ENCODE results near the gene MUL1. TPM values are rescaled to one million over a fixed set of nuclear protein-coding genes. Genes with fewer than 3 reads are reported as not detected.

Gene MUL1
- total and polyA plus RNA-seq, 2 of the 4 experiments (the other 2 are of a cell fraction) = 20.7 to 21.1 TPM

DNA sequence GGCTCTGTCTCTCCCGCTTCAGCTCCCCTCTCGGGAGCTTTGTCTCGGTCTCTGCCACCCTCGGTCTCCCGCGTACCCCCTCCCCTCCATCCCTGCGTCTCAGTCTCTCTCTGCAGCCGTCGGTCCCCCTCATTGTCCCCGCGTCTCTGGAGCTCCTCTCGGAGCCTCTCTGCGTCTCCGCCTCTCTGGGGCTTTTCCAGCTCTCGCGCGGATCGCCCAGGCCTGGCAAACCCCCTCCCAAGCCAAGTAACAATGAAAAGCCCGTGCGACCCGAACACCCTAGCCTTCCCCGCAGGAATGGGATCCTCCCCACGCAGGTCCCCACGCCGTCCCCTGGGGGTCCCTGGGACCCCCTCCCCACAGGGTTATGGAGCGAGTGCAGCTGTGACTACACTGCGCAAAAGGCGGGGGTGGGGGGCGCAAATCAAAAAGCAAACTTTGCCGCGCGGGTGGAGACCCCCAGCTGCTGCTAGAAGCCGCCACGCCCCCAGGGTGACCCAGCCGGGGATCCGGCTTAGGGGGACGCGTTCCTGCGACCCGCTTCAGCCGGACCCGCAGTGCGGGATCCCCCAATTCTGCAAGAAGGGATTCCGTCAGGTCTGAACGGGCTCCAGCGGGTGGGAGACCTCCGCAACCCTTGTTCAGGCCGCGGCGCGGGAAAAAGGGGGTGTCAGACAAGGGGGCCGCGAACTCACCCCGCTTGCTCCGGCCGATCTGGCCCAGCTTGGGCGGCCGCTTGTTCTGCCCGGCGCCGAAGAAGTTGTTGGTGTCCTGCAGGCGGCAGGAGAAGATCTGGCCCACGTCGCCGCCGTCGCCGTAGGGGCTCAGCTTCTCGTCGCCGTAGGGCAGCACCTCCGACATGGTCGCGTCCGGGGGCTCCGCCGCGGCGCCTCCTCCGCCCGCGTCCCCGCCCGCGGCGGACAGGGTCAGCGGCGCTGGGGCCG, 23.2 kb downstream of the MUL1 start:
- Histone ChIP-seq H3K23ac (ENCODE audit: low read depth, low read length) (peak overlapping the region; percentile 98), H3K79me1 (ENCODE audit: low read depth in 1 of 2, low read length in 2 of 2) (peaks cover 10 to 32% of the 10 kb centered on the region in 2 experiments; a peak in 3 of 4 replicates), H3K27me3 (ENCODE audit: control insufficient read depth, insufficient read depth, low read length) (no peaks in the 10 kb centered on the region), H2BK5ac (ENCODE audit: low read depth, low read length, poor library complexity, severe bottlenecking) (peak overlapping the region; percentile 91), H3K9me1 (ENCODE audit: insufficient read depth, low read length) (peaks cover 20% of the 10 kb centered on the region), H3K9ac (ENCODE audit: low read depth, low read length) (peak overlapping the region; percentile 100), H2AK5ac (ENCODE audit: low read depth, low read length) (0 out of 2 replicates have a peak overlapping the region, but pooled peaks have one; percentile 26), H4K20me1 (ENCODE audit: insufficient read depth, low read length) (peaks cover 26% of the 10 kb centered on the region), H3K56ac (ENCODE audit: extremely low read depth, insufficient read depth, low read length) (peak overlapping the region; percentile 89; the same call in 1 of the 2 replicates), H4K91ac (ENCODE audit: insufficient read depth, low read depth, low read length) (peak overlapping the region; percentile 80; the same call in 1 of the 2 replicates), H4K5ac (ENCODE audit: low read depth, low read length) (peak overlapping the region; percentile 89), H2AFZ (replicated peaks; ENCODE audit: low read length, poor library complexity) (peak overlapping the region; percentile 66), H2BK15ac (ENCODE audit: low read depth, low read length) (no peak overlapping the region), H3K4me3 (ENCODE audit: insufficient read depth, low read depth, low read length) (peak overlapping the region; percentile 99), H2AK9ac (replicated peaks; ENCODE audit: low read depth, low read length, poor library complexity) (peak overlapping the region; percentile 89), H4K8ac (ENCODE audit: low read depth in 2 of 2, low read length in 2 of 2) (peak overlapping the region; percentile 39 to 82; a peak in 3 of 4 replicates), H2BK20ac (ENCODE audit: low read depth, low read length) (no peak overlapping the region), H3K14ac (replicated peaks; ENCODE audit: low read depth, low read length) (peak overlapping the region; percentile 90), H2BK120ac (ENCODE audit: low read depth, low read length) (peak overlapping the region; percentile 90), H3K18ac (ENCODE audit: low read depth, low read length) (peak overlapping the region; percentile 95), H3K4ac (ENCODE audit: low read depth, low read length) (peak overlapping the region; percentile 96), H3K36me3 (ENCODE audit: control insufficient read depth, insufficient read depth, low read length) (peaks cover 12% of the 10 kb centered on the region; the same call in 1 of the 2 replicates), H3K4me2 (ENCODE audit: low read depth, low read length) (peak overlapping the region; percentile 91), H3K4me1 (ENCODE audit: control insufficient read depth, insufficient read depth, low read length) (peaks cover 25% of the 10 kb centered on the region), H3K27ac (ENCODE audit: insufficient read depth, low read length) (peak overlapping the region; percentile 100), H3K9me3 (ENCODE audit: control insufficient read depth, insufficient read depth, low read length) (no peaks in the 10 kb centered on the region)
- ChIA-PET CTCF (interaction anchor here (0.7 to 1.0 kb wide), 2 partner anchors 9 to 305 kb away, joined by 3 read pairs; no protein-coding TSS in a partner anchor), POLR2A (ENCODE audit: unreplicated experiment) (interaction anchor here (1.0 to 1.6 kb wide), 2 partner anchors 10 kb away, joined by 3 to 5 read pairs; no protein-coding TSS in a partner anchor)
- DNase-seq (no peak), ATAC-seq (ENCODE audit: low read depth) (no peak)
- intact Hi-C loops (cut with micrococcal nuclease) (loop anchor here (5.0 kb wide), 1 partner anchor 57 kb away; no protein-coding TSS in a partner anchor), dilution Hi-C loops (cut with HindIII; ENCODE audit: low sequenced_read_pairs, unreplicated experiment) (no loop called here), in situ Hi-C loops (cut with MboI; ENCODE audit: low sequenced_read_pairs) (no loop called here)
- BruUV-seq (replicated peaks) = no TSS peak
- 1% methylated on average over 21 of the region's 89 CpGs; no CpG with 5 or more reads in 1 of the 2 experiments for WGBS, 2 experiments (ENCODE audit: extremely low coverage in 2 of 2, insufficient read length in 1 of 2)
- TF ChIP-seq FOS (IDR thresholded peaks at IDR 0.05; ENCODE audit: low read depth, low read length) (no peak), CTCF (conservative IDR thresholded peaks at IDR 0.05; ENCODE audit: low read depth, low read length) (no peak), SMC3 (IDR thresholded peaks at IDR 0.05; ENCODE audit: low read depth, low read length) (no peak), MAZ (IDR thresholded peaks at IDR 0.05; ENCODE audit: borderline replicate concordance, low read depth, low read length) (no peak)

Data from IMR-90 (cell line).